Measurements from ENCODE around the gene ACTR2.

The ACTR2 gene

DNA sequence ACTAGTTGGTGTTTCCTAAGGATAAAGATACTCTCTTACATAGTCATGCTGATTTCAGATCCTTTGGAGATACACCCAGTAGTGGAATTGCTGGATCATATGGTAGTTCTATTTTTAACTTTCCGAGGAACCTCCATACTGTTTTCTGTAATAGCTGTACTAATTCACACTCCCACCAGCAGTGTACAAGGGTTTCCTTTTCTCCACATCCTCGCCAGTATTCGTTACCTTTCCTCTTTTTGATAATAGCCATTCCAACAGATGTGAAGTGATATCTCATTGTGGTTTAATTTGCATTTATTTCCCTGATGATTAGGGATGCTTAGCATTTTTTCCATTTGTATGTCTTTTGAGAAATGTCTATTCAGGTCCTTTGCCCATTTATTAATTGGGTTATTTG, 34.0 kb downstream of the ACTR2 start:
- H3K4me1 Mint-ChIP-seq: peaks cover 23% of the 10 kb centered on the region
- H3K9me3 Mint-ChIP-seq: no peaks in the 10 kb centered on the region
- H3K27ac Mint-ChIP-seq: no peak overlapping the region
- no peak for DNase-seq (ENCODE audit: low spot score in 2 of 2)
- H3K4me3 Mint-ChIP-seq: no peak overlapping the region
- H3K36me3 Mint-ChIP-seq: peaks cover 100% of the 10 kb centered on the region
- no peak for ATAC-seq

DNA sequence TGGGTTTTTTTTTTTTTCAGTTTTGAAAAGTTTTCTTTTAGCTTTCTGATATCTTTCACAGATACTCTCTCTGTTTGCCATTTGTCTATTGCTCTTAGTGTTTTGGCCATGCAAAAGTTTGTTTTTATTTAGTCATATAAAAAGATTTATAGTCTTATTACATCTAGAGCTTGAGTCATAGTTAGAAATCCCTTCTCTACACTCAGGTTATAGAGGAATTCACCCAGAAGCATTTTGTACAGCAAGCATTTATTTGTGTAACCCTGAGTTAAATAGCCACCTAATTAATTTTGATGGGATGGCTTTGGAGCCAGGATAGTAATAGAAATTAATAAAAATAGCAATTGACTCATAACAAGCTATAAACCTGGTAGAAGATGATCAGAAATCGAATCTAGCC, 35.6 kb downstream of the ACTR2 start:
- no peaks in the 10 kb centered on the region for H3K9me3 Mint-ChIP-seq
- ATAC-seq: no peak
- no peak overlapping the region for H3K4me3 Mint-ChIP-seq
- peak overlapping the region; percentile 20 for H3K27ac Mint-ChIP-seq
- H3K36me3 Mint-ChIP-seq: peaks cover 100% of the 10 kb centered on the region
- DNase-seq (ENCODE audit: low spot score in 2 of 2): no peak
- peaks cover 19% of the 10 kb centered on the region for H3K4me1 Mint-ChIP-seq

DNA sequence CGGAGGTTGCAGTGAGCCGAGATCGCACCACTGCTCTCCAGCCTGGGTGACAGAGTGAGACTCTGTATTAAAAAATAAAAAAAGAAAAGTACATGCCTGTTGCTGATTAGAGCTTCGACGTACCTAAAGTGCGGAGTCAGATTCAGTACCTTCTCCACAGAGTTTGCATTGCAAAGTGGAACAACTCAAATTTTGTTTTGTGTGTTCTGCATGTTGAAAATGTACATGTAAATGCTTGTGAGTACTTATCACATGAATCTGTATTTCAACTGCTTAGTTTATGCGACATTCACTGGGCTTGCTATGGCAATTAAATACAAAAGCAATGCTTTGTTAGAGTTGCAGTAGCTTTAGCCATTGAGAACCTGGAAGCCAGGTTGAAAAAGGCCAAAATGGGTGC, 36.4 kb downstream of the ACTR2 start:
- Mint-ChIP-seq H3K36me3 (peaks cover 100% of the 10 kb centered on the region), H3K9me3 (no peaks in the 10 kb centered on the region), H3K4me3 (no peak overlapping the region), H3K4me1 (peaks cover 18% of the 10 kb centered on the region), H3K27ac (peak overlapping the region; percentile 20)
- no peak for DNase-seq (ENCODE audit: low spot score in 2 of 2)
- ATAC-seq: no peak

DNA sequence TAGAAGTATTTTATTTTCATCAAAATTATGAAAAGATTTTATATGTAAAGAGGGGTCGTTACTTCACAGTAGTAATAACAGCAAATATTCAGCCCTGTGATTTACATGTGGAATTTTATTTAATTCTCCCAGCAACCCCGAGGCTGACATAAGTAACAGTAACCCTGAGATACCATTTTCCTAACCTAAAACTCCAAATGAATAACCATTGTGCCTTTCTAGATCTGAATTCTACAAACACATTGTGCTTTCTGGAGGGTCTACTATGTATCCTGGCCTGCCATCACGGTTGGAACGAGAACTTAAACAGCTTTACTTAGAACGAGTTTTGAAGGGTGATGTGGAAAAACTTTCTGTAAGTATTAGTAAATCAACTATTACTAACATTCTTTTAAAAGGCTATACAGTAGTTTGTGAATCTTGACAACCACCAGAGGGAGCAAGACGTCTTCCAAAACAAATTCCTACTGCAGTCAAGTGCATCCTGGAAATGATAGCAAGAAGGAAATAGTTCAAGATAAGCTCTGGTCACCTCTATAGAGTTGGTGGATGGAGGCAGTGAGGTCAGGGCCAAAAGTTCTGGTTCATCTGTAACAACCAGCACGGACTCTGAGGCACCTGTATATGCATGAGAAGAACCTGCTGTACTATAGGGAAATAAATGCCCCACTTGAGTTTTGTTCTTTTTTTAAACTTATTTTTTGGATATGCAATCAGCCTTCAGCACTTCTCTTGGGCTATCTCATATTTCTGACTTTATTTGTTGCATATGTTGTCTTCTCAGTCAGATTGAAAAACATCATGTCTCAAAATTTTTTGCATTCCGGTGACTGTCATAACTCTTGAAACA, 37.4 kb downstream of the ACTR2 start:
- Mint-ChIP-seq H3K4me1 (peaks cover 18% of the 10 kb centered on the region), H3K4me3 (no peak overlapping the region), H3K27ac (no peak overlapping the region), H3K36me3 (peaks cover 100% of the 10 kb centered on the region), H3K9me3 (no peaks in the 10 kb centered on the region)
- no peak for DNase-seq (ENCODE audit: low spot score in 2 of 2)
- ATAC-seq: no peak

DNA sequence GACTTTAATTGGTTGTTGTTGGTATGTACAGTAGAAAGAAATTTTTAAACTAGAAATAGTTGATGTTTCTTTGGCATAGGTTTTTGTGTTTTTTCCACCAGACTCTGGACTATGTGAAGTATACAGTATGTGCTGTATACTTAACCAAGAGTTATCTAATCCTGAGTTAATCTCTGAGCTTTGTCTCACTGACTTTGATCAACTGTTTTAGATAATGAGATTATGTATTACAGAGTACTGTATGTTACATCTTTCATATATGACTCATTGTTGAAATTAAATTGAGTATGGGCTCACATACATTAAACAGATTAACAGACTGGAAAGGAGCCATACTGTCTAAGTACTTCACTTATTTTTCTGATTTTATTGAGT, 38.0 kb downstream of the ACTR2 start:
- Mint-ChIP-seq H3K4me1 (peaks cover 18% of the 10 kb centered on the region), H3K9me3 (no peaks in the 10 kb centered on the region), H3K27ac (peak overlapping the region; percentile 7), H3K36me3 (peaks cover 100% of the 10 kb centered on the region), H3K4me3 (no peak overlapping the region)
- DNase-seq (ENCODE audit: low spot score in 2 of 2): no peak
- ATAC-seq: no peak

GRCh38 chr2:65267008-65267407, 39.4 kb downstream of the ACTR2 start:
- H3K4me1 Mint-ChIP-seq: peaks cover 18% of the 10 kb centered on the region
- DNase-seq (ENCODE audit: low spot score in 2 of 2): no peak
- H3K27ac Mint-ChIP-seq: peak overlapping the region; percentile 7
- peaks cover 100% of the 10 kb centered on the region for H3K36me3 Mint-ChIP-seq
- H3K9me3 Mint-ChIP-seq: no peaks in the 10 kb centered on the region
- no peak overlapping the region for H3K4me3 Mint-ChIP-seq
- ATAC-seq: no peak

DNA sequence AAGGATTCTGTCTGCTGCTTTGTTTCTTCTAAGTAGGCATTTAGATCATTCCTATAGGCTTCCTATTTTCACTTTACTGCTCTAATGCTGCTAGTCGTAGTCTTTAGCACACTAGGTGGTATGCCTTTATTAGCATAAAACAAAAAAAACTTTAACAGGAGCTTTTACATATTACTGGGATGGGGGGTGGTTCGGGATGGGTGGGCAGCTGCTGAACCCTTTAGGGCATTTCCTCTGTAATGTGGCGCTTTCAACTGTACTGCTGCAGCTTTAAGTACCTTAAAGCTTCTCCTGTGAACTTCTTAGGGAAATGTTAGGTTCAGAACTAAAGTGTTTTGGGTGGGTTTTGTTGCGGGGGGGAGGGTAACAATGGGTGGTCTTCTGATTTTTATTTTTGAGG, 41.3 kb downstream of the ACTR2 start:
- Mint-ChIP-seq H3K4me1 (peaks cover 18% of the 10 kb centered on the region), H3K36me3 (peaks cover 100% of the 10 kb centered on the region), H3K4me3 (no peak overlapping the region), H3K9me3 (no peaks in the 10 kb centered on the region), H3K27ac (peak overlapping the region; percentile 26)
- no peak for DNase-seq (ENCODE audit: low spot score in 2 of 2)
- ATAC-seq: no peak

GRCh38 chr2:65273344-65273743, 45.7 kb downstream of the ACTR2 start:
- peaks cover 7% of the 10 kb centered on the region for H3K4me1 Mint-ChIP-seq
- H3K27ac Mint-ChIP-seq: no peak overlapping the region

GRCh38 chr2:65275141-65275915, 47.7 kb downstream of the ACTR2 start:
- DNase-seq (ENCODE audit: low spot score in 2 of 2): no peak
- Mint-ChIP-seq H3K9me3 (no peaks in the 10 kb centered on the region), H3K4me1 (peaks cover 11% of the 10 kb centered on the region), H3K27ac (peak overlapping the region; percentile 43), H3K4me3 (no peak overlapping the region), H3K36me3 (peaks cover 50% of the 10 kb centered on the region)
- no peak for ATAC-seq

More at GRCh38 chr2:65273344-65273743, 45.7 kb downstream of the ACTR2 start:
- Mint-ChIP-seq H3K9me3 (no peaks in the 10 kb centered on the region), H3K36me3 (peaks cover 70% of the 10 kb centered on the region), H3K4me3 (no peak overlapping the region)
- no peak for ATAC-seq
- DNase-seq (ENCODE audit: low spot score in 2 of 2): peak in 1 of 2 donors; percentile 8

- no peak overlapping the region for H3K27ac Mint-ChIP-seq
- DNase-seq (ENCODE audit: low spot score in 2 of 2) (no peak), ATAC-seq (no peak)
- peaks cover 11% of the 10 kb centered on the region for H3K4me1 Mint-ChIP-seq
- H3K36me3 Mint-ChIP-seq: peaks cover 37% of the 10 kb centered on the region
- H3K4me3 Mint-ChIP-seq: no peak overlapping the region
- H3K9me3 Mint-ChIP-seq: no peaks in the 10 kb centered on the region
These were observed 49.0 kb downstream of the ACTR2 start for GRCh38 chr2:65276609-65277008.

DNA sequence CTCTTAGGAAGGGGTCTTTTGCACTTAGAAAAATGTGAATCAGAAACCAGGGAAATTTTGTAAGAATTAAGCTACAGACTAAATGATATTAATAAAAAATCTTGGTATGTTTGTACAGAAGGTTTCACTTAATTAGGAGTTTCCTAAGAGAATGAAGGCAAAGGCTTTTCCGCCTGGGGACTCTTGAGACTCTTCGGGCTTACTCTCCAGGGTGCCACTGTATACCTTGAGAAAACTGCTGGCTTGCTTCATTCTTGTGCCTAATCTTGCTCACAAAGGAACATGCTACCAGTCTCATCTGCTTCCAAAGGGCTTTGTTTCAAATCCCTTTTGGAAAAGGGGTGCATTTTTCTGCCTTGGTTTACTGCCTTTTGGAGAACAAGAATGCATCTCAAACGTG, 49.5 kb downstream of the ACTR2 start:
- no peak for DNase-seq (ENCODE audit: low spot score in 2 of 2)
- no peak for ATAC-seq
- Mint-ChIP-seq H3K27ac (no peak overlapping the region), H3K4me3 (no peak overlapping the region), H3K4me1 (peaks cover 11% of the 10 kb centered on the region), H3K9me3 (no peaks in the 10 kb centered on the region), H3K36me3 (peaks cover 32% of the 10 kb centered on the region)

- DNase-seq (ENCODE audit: low spot score in 2 of 2) (no peak), ATAC-seq (peak; percentile 51)
- no peaks in the 10 kb centered on the region for H3K9me3 Mint-ChIP-seq
- H3K4me3 Mint-ChIP-seq: no peak overlapping the region
- peaks cover 24% of the 10 kb centered on the region for H3K36me3 Mint-ChIP-seq
- H3K4me1 Mint-ChIP-seq: peaks cover 11% of the 10 kb centered on the region
- no peak overlapping the region for H3K27ac Mint-ChIP-seq
These were observed 50.3 kb downstream of the ACTR2 start for GRCh38 chr2:65277791-65278483.

DNA sequence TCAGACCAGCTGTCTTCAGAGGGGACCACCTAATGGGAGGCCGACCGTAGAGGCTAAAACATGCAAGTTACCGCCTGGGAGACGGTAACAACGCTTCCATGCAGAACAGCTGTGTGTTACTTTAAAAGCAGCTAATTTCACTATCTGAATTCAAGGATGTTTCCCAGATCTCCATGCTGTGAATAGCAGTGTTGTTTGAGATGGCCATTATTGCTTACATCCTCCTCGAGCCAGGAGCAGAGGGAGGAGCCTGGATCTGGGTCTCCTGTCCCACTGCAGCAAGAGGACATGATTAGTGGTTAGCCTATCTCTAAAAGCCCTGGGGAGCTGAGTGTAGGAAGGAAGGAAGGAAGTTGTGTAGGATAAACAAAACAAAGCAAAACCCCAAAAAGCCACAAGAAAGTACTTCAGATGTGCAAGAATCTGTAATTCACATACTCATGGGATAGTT, 50.9 kb downstream of the ACTR2 start:
- peaks cover 11% of the 10 kb centered on the region for H3K4me1 Mint-ChIP-seq
- no peak for ATAC-seq
- no peak for DNase-seq (ENCODE audit: low spot score in 2 of 2)
- H3K27ac Mint-ChIP-seq: no peak overlapping the region
- no peaks in the 10 kb centered on the region for H3K9me3 Mint-ChIP-seq
- H3K36me3 Mint-ChIP-seq: peaks cover 17% of the 10 kb centered on the region
- no peak overlapping the region for H3K4me3 Mint-ChIP-seq

DNA sequence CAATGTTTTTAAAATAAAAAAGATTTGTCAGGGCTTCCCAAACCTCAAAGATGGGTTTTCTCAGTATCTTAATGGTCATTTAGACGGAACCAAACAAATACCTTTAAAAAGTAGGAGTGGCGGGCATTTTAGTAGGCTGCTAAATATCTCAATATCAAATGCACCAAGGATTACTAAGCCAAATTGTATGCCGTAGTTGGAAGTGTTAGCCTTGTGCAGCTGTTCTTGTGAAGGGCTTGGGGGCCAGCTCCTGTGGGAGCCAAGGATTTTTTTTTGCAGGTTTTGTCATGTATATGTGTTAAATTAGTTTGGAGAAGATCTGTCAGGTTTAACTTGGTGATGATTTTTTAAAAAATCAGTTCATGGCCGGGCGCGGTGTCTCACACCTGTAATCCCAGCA, 52.1 kb downstream of the ACTR2 start:
- Mint-ChIP-seq H3K36me3 (peaks cover 8% of the 10 kb centered on the region), H3K27ac (no peak overlapping the region), H3K4me1 (peaks cover 11% of the 10 kb centered on the region), H3K4me3 (no peak overlapping the region), H3K9me3 (no peaks in the 10 kb centered on the region)
- DNase-seq (ENCODE audit: low spot score in 2 of 2) (no peak), ATAC-seq (no peak)

DNA sequence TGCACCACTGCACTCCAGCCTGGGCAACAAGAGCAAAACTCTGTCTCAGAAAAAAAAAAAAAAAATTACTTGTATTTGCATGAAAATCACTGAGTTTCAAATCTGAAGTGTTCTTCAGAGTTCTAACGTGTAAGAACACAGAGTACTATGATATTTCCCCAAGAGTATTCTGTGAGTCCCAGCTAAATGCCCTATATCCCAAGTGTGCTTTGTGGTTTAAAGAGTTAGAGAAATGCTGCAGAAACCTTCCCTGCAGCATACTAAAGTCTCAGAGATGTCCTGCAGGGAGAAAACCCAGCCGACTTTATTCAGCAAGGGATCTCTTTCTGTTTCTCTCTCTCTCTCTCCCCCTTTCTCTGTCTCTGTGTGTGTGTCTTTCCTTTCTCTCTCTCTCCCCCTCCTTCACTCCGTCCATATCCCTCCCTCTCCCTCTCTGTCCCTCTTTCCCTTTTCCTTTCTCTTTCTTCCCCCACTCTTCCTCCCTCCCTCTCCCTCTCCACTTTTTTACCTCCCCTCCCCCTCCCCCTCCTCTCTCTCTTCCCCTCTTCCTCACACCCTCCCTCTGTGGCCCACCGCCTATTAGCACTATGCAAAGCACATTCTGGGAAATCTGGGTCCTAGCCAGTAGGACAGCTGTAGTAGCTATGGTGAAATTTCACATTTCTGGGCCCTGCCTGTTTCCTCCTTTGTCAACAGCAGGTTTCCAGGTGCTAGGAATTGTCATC, 54.2 kb downstream of the ACTR2 start:
- Mint-ChIP-seq H3K9me3 (no peaks in the 10 kb centered on the region), H3K4me1 (peaks cover 11% of the 10 kb centered on the region), H3K36me3 (no peaks in the 10 kb centered on the region), H3K4me3 (no peak overlapping the region), H3K27ac (no peak overlapping the region)
- ATAC-seq (no peak), DNase-seq (ENCODE audit: low spot score in 2 of 2) (no peak)

Measured in stimulated activated effector memory CD8-positive, alpha-beta T cell treated with anti-CD3 and anti-CD28 coated beads, Interleukin-12 subunit alpha, Interleukin-12 subunit beta, amount 100 ng/mL, for 72 hours (primary cell).